Uterus (tissue), 2 donors: ENCODE data around the gene ARFGEF3.

Experiments used
- CTCF ChIP-seq, 4 experiments: fragments of 200-600 bp in 2 of 4; fragments of 450-650 bp in 2 of 4; sonication (generic) in 2 of 4; IDR thresholded peaks; one replicate each; pipeline ENCODE4 v1.5.1; 2016 to 2019; ENCODE audit warnings: antibody characterized with exemption in 4 of 4, mild to moderate bottlenecking in 2 of 4, moderate library complexity in 1 of 4
- POLR2A ChIP-seq, 2 donors: fragments of 450-650 bp; IDR thresholded peaks; one replicate each; pipeline ENCODE4 v1.6.1; 2016; ENCODE audit warnings: antibody characterized with exemption in 2 of 2, mild to moderate bottlenecking in 1 of 2, moderate library complexity in 1 of 2

GRCh38 chr6:138291036-138291848, 129.5 kb downstream of the ARFGEF3 start:
- TF ChIP-seq CTCF (IDR thresholded peaks at IDR 0.05) (no peak), POLR2A (IDR thresholded peaks at IDR 0.05) (no peak)
